CD14-positive monocyte (primary cell): Measurements from ENCODE around the gene NEDD4L. TPM values are rescaled to one million over a fixed set of nuclear protein-coding genes. Genes with fewer than 3 reads are reported as not detected.

Source experiments
- DNase-seq, 3 donors: peaks; one replicate each; pipeline ENCODE4 v3.0.0-alpha.2; 2011 to 2022
- H2AFZ ChIP-seq: 2 replicates; pipeline ENCODE4 v1.6.0; 2012; ENCODE audit warnings: mild to moderate bottlenecking, low read depth, low read length, inconsistent platforms; ENCODE audit not compliant: insufficient read depth, poor library complexity, severe bottlenecking
- H3K27ac ChIP-seq, 2 donors: 1 replicate in 1 of 2; 2 replicates in 1 of 2; pipeline ENCODE4 v1.5.1; 2012 to 2013; ENCODE audit warnings: low read length in 2 of 2, control low read depth in 1 of 2, inconsistent platforms in 1 of 2, low read depth in 1 of 2, mild to moderate bottlenecking in 1 of 2
- H3K27me3 ChIP-seq, 2 donors: one replicate each; pipeline versions ENCODE4 v1.6.0 to v1.6.1; 2011 to 2013; ENCODE audit warnings: low read length in 2 of 2; ENCODE audit not compliant: control insufficient read depth in 2 of 2, insufficient read depth in 2 of 2
- H3K36me3 ChIP-seq, 2 donors: replicated peaks in 1 of 2; 1 replicate in 1 of 2; 2 replicates in 1 of 2; pipeline versions ENCODE4 v1.5.1 to v1.6.1; 2012 to 2013; ENCODE audit warnings: low read length in 2 of 2, control low read depth in 1 of 2, inconsistent platforms in 1 of 2, mild to moderate bottlenecking in 1 of 2; ENCODE audit not compliant: insufficient read depth in 2 of 2, control insufficient read depth in 1 of 2
- H3K4me1 ChIP-seq, 2 donors: 1 replicate in 1 of 2; 2 replicates in 1 of 2; pipeline versions ENCODE4 v1.5.1 to v1.6.1; 2012 to 2013; ENCODE audit warnings: low read length in 2 of 2, control low read depth in 1 of 2, inconsistent platforms in 1 of 2, mild to moderate bottlenecking in 1 of 2, moderate library complexity in 1 of 2; ENCODE audit not compliant: insufficient read depth in 2 of 2, control insufficient read depth in 1 of 2
- H3K4me2 ChIP-seq: replicated peaks from 2 replicates; pipeline ENCODE3; 2012; ENCODE audit warnings: low read length, moderate library complexity, mild to moderate bottlenecking; ENCODE audit not compliant: poor library complexity, severe bottlenecking; ENCODE audit errors: extremely low read depth
- H3K4me3 ChIP-seq, 3 experiments: fragments of 200-600 bp in 1 of 3; sonication (generic) in 1 of 3; replicated peaks in 1 of 3; 1 replicate in 2 of 3; 2 replicates in 1 of 3; pipeline ENCODE4 v1.5.1; 2011 to 2013; ENCODE audit warnings: low read length in 3 of 3, mild to moderate bottlenecking in 3 of 3, control low read depth in 2 of 3, low read depth in 2 of 3, inconsistent platforms in 1 of 3, moderate library complexity in 1 of 3
- H3K79me2 ChIP-seq: 2 replicates; pipeline ENCODE4 v1.6.0; 2012; ENCODE audit warnings: mild to moderate bottlenecking, control low read depth, inconsistent platforms, low read length, moderate library complexity; ENCODE audit not compliant: insufficient read depth
- H3K9ac ChIP-seq: 2 replicates; pipeline ENCODE4 v1.6.0; 2017; ENCODE audit warnings: low read length, mild to moderate bottlenecking; ENCODE audit not compliant: insufficient read depth, poor library complexity, severe bottlenecking
- H3K9me3 ChIP-seq, 2 donors: replicated peaks in 1 of 2; 1 replicate in 1 of 2; 2 replicates in 1 of 2; pipeline versions ENCODE4 v1.5.1 to v1.6.1; 2012 to 2013; ENCODE audit warnings: low read length in 2 of 2, control low read depth in 1 of 2; ENCODE audit not compliant: control insufficient read depth in 1 of 2, insufficient read depth in 1 of 2
- H4K20me1 ChIP-seq: 2 replicates; pipeline ENCODE4 v1.6.0; 2012; ENCODE audit warnings: mild to moderate bottlenecking, low read length, control low read depth, moderate library complexity; ENCODE audit not compliant: insufficient read depth
- H3K27ac Mint-ChIP-seq, 7 donors: one replicate each; pipeline ENCODE4 v1.8.0; 2020; ENCODE audit warnings: mild to moderate bottlenecking in 7 of 7, mixed read lengths in 7 of 7, moderate library complexity in 6 of 7, inconsistent platforms in 2 of 7
- H3K27me3 Mint-ChIP-seq, 3 donors: one replicate each; pipeline ENCODE4 v1.8.0; 2021 to 2022; ENCODE audit warnings: low read depth in 3 of 3, mild to moderate bottlenecking in 3 of 3, mixed read lengths in 3 of 3, moderate library complexity in 3 of 3, inconsistent platforms in 1 of 3
- H3K36me3 Mint-ChIP-seq, 2 donors: one replicate each; pipeline ENCODE4 v1.8.0; 2020; ENCODE audit warnings: mixed read lengths in 2 of 2, inconsistent platforms in 1 of 2, mild to moderate bottlenecking in 1 of 2
- H3K4me1 Mint-ChIP-seq: one replicate; pipeline ENCODE4 v1.8.0; 2020; ENCODE audit warnings: mild to moderate bottlenecking, mixed read lengths
- H3K4me3 Mint-ChIP-seq, 2 donors: one replicate each; pipeline ENCODE4 v1.8.0; 2020; ENCODE audit warnings: mild to moderate bottlenecking in 2 of 2, mixed read lengths in 2 of 2, moderate library complexity in 1 of 2
- H3K9me3 Mint-ChIP-seq, 7 donors: one replicate each; pipeline ENCODE4 v1.8.0; 2020 to 2022; ENCODE audit warnings: mixed read lengths in 7 of 7, mild to moderate bottlenecking in 6 of 7, moderate library complexity in 6 of 7, inconsistent platforms in 2 of 7
- WGBS: methylation state at CpG from one replicate; pipeline ENCODE4 v1.1.5; 2013; ENCODE audit warnings: missing lambda C conversion rate; ENCODE audit not compliant: insufficient coverage; 5-methylcytosine and 5-hydroxymethylcytosine counted together
- intact Hi-C, 2 donors: fragments of 100-400 bp; cut with micrococcal nuclease; formaldehyde crosslinking; loops; one replicate each; pipeline versions ENCODE4 v1.15.0 to v1.15.1; 2023
- polyA plus RNA-seq, 3 donors: library from polyadenylated mRNA; depleted of rRNA in 1 of 3; unstranded in 2 of 3; stranded (reverse) in 1 of 3; fragments of 300-500 nt in 2 of 3; fragments of >200 nt in 1 of 3; fragmentation: Illumina TruSeq in 2 of 3; gene quantifications; 1 replicate in 2 of 3; 2 replicates in 1 of 3; pipeline ENCODE4 v1.2.3, GENCODE V29; 2012 to 2021
- TF ChIP-seq, protein P1 (sequence below): fragments of 200-600 bp; IDR thresholded peaks from one replicate; pipeline ENCODE4 v1.8.0; 2022; ENCODE audit warnings: antibody characterized with exemption, mild to moderate bottlenecking

The NEDD4L gene
- polyA plus RNA-seq, 3 donors: 2.5 to 5.2 (median 4.5) TPM

DNA sequence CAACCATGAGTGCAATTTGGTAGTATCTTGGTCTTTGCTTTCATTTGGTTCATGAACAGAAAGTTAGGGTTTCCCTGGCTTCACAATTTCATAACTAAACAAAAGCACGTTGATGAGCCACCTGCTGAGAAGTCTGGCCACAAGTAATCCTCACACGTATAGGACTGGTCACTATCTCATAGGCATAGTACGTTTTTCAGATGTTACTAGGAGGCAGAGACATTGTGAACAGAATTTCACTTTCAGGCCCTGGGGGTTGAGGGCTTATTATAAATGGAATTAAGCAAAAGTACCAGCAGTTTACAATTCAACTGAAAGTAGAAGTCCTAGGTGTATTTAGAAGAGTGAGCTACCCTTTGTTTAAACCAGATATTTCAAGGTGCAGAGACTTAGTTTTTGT lies 307.8 kb downstream of the NEDD4L start:
- Histone ChIP-seq H3K4me3 (no peak overlapping the region), H3K9ac (no peak overlapping the region), H4K20me1 (no peaks in the 10 kb centered on the region), H3K27ac (no peak overlapping the region), H3K27me3 (no peaks in the 10 kb centered on the region), H3K9me3 (no peaks in the 10 kb centered on the region), H2AFZ (no peak overlapping the region), H3K4me1 (peaks cover 12 to 16% of the 10 kb centered on the region in 2 donors), H3K4me2 (no peak overlapping the region), H3K36me3 (no peaks in the 10 kb centered on the region), H3K79me2 (no peaks in the 10 kb centered on the region)
- Mint-ChIP-seq H3K9me3 (no peaks in the 10 kb centered on the region), H3K36me3 (no peaks in the 10 kb centered on the region), H3K27ac (no peak overlapping the region), H3K4me3 (no peak overlapping the region), H3K27me3 (peaks cover 0 to 4% (median 3%) of the 10 kb centered on the region in 3 donors), H3K4me1 (peaks cover 11% of the 10 kb centered on the region)
- no peak for DNase-seq
- 100% methylated on average over 1 of the region's 3 CpGs for WGBS
- intact Hi-C loops: no loop called here
- TF ChIP-seq, protein P1, sequence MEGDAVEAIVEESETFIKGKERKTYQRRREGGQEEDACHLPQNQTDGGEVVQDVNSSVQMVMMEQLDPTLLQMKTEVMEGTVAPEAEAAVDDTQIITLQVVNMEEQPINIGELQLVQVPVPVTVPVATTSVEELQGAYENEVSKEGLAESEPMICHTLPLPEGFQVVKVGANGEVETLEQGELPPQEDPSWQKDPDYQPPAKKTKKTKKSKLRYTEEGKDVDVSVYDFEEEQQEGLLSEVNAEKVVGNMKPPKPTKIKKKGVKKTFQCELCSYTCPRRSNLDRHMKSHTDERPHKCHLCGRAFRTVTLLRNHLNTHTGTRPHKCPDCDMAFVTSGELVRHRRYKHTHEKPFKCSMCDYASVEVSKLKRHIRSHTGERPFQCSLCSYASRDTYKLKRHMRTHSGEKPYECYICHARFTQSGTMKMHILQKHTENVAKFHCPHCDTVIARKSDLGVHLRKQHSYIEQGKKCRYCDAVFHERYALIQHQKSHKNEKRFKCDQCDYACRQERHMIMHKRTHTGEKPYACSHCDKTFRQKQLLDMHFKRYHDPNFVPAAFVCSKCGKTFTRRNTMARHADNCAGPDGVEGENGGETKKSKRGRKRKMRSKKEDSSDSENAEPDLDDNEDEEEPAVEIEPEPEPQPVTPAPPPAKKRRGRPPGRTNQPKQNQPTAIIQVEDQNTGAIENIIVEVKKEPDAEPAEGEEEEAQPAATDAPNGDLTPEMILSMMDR: no peak

DNA sequence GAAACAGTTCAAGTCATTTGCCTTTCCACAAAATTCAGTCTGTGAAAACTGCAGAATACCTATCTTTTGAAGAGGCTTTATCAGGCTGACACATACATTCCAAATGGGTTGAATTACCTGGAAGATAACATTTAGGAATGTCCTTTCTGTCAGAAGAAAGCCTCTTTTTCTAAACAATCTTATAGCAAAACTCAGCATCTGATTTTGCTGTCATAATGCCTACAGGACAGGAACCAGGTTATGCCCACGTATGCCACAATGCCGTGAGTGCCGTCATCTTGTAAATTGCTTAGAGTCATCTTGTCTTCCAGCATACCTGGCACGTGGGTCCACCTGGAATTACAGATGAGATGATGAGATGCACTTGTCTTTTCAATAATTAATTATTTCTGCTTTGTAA lies 309.6 kb downstream of the NEDD4L start:
- peaks cover 8% of the 10 kb centered on the region for H3K4me1 Mint-ChIP-seq
- no peaks in the 10 kb centered on the region for H4K20me1 ChIP-seq
- peaks cover 0 to 3% (median 2%) of the 10 kb centered on the region in 3 donors for H3K27me3 Mint-ChIP-seq
- H3K79me2 ChIP-seq: no peaks in the 10 kb centered on the region
- no peaks in the 10 kb centered on the region for H3K9me3 Mint-ChIP-seq
- no peaks in the 10 kb centered on the region for H3K36me3 ChIP-seq
- no peaks in the 10 kb centered on the region for H3K27me3 ChIP-seq
- H3K27ac ChIP-seq: no peak overlapping the region
- intact Hi-C loops: no loop called here
- H3K36me3 Mint-ChIP-seq: no peaks in the 10 kb centered on the region
- TF ChIP-seq, protein P1: no peak
- no peak overlapping the region for H2AFZ ChIP-seq
- WGBS: no CpG with 5 or more reads among the region's 4 CpGs
- peaks cover 9% of the 10 kb centered on the region in 2 donors for H3K4me1 ChIP-seq
- H3K4me3 Mint-ChIP-seq: no peak overlapping the region
- no peak overlapping the region for H3K4me2 ChIP-seq
- H3K4me3 ChIP-seq: no peak overlapping the region
- no peaks in the 10 kb centered on the region for H3K9me3 ChIP-seq
- no peak overlapping the region for H3K9ac ChIP-seq
- H3K27ac Mint-ChIP-seq: no peak overlapping the region
- no peak for DNase-seq
